Osteoblast (primary cell): ENCODE data around the gene HDAC10. TPM values are rescaled to one million over a fixed set of nuclear protein-coding genes. Genes with fewer than 3 reads are reported as not detected.

Experiments used
- DNase-seq: peaks from one replicate; pipeline ENCODE4 v3.0.0; 2011; ENCODE audit warnings: low spot score, mixed read lengths; ENCODE audit not compliant: insufficient read length; ENCODE audit errors: missing footprints
- H2AFZ ChIP-seq: 2 replicates; pipeline ENCODE4 v1.6.0; 2011; ENCODE audit warnings: mild to moderate bottlenecking, low read length
- H3K27ac ChIP-seq: 2 replicates; pipeline ENCODE4 v1.5.1; 2011; ENCODE audit warnings: mild to moderate bottlenecking, low read depth, low read length, moderate library complexity
- H3K27me3 ChIP-seq: 2 replicates; pipeline ENCODE4 v1.6.0; 2012; ENCODE audit warnings: mild to moderate bottlenecking, control low read depth, inconsistent platforms, low read length, moderate library complexity; ENCODE audit not compliant: insufficient read depth
- H3K36me3 ChIP-seq: 2 replicates; pipeline ENCODE4 v1.5.1; 2011; ENCODE audit warnings: mild to moderate bottlenecking, low read length, control low read depth, moderate library complexity; ENCODE audit not compliant: insufficient read depth
- H3K4me1 ChIP-seq: 2 replicates; pipeline ENCODE4 v1.5.1; 2011; ENCODE audit warnings: mild to moderate bottlenecking, low read length, control low read depth, moderate library complexity; ENCODE audit not compliant: insufficient read depth
- H3K4me2 ChIP-seq: 2 replicates; pipeline ENCODE4 v1.6.0; 2011; ENCODE audit warnings: mild to moderate bottlenecking, low read length; ENCODE audit not compliant: insufficient read depth
- H3K4me3 ChIP-seq: fragments of 200-600 bp; sonication (generic); 3 replicates; pipeline ENCODE4 v1.5.1; 2012; ENCODE audit warnings: mild to moderate bottlenecking, low read length, inconsistent platforms; ENCODE audit not compliant: insufficient read depth
- H3K79me2 ChIP-seq: 2 replicates; pipeline ENCODE4 v1.6.0; 2012; ENCODE audit warnings: mild to moderate bottlenecking, low read length, control low read depth, inconsistent platforms; ENCODE audit not compliant: insufficient read depth
- H3K9me3 ChIP-seq: 2 replicates; pipeline ENCODE4 v1.5.1; 2011; ENCODE audit warnings: low read depth, low read length, control low read depth
- H4K20me1 ChIP-seq: 2 replicates; pipeline ENCODE4 v1.6.0; 2012; ENCODE audit warnings: mild to moderate bottlenecking, low read length, control low read depth; ENCODE audit not compliant: insufficient read depth
- total RNA-seq: library from RNA; depleted of rRNA; stranded (reverse); fragments of >200 nt; gene quantifications from 2 replicates; pipeline ENCODE4 v1.2.3, GENCODE V29; 2012
- TF ChIP-seq, protein P1 (sequence below): IDR thresholded peaks from 2 replicates; pipeline ENCODE4 v1.5.1; 2011; ENCODE audit warnings: mild to moderate bottlenecking, low read depth, low read length, moderate library complexity; ENCODE audit errors: extremely low read depth

Gene HDAC10
- total RNA-seq, 1 donor, result 19.2 TPM

DNA sequence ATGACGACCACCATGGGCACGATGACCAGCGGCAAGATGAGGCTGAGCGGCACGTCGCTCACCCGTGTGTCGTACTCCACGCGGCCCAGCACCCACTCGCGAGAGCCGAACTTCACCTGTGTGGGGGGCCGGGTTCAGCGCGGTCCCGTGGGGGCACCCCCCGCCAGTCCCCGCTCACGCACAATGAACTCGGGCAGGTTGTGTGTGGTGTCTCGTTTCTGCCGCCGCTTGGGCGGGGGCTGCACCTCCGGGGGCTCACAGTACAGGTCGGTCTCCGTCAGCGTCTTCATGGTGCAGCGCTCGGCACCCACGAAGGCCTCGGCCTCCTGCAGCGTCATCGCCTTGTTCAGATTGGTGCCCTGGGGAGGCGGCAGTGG is 30.3 kb upstream of the HDAC10 start:
- Histone ChIP-seq H2AFZ (no peak overlapping the region), H3K9me3 (no peaks in the 10 kb centered on the region), H3K79me2 (peaks cover 42% of the 10 kb centered on the region), H3K27me3 (no peaks in the 10 kb centered on the region), H3K27ac (no peak overlapping the region), H3K36me3 (peaks cover 81% of the 10 kb centered on the region), H3K4me1 (no peaks in the 10 kb centered on the region), H4K20me1 (peaks cover 32% of the 10 kb centered on the region), H3K4me2 (no peak overlapping the region), H3K4me3 (no peak overlapping the region)
- TF ChIP-seq, protein P1, sequence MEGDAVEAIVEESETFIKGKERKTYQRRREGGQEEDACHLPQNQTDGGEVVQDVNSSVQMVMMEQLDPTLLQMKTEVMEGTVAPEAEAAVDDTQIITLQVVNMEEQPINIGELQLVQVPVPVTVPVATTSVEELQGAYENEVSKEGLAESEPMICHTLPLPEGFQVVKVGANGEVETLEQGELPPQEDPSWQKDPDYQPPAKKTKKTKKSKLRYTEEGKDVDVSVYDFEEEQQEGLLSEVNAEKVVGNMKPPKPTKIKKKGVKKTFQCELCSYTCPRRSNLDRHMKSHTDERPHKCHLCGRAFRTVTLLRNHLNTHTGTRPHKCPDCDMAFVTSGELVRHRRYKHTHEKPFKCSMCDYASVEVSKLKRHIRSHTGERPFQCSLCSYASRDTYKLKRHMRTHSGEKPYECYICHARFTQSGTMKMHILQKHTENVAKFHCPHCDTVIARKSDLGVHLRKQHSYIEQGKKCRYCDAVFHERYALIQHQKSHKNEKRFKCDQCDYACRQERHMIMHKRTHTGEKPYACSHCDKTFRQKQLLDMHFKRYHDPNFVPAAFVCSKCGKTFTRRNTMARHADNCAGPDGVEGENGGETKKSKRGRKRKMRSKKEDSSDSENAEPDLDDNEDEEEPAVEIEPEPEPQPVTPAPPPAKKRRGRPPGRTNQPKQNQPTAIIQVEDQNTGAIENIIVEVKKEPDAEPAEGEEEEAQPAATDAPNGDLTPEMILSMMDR, result no peak
- no peak for DNase-seq

GRCh38 chr22:50280708-50281383 is 29.8 kb upstream of the HDAC10 start:
- no peaks in the 10 kb centered on the region for H3K27me3 ChIP-seq
- no peak overlapping the region for H2AFZ ChIP-seq
- peaks cover 81% of the 10 kb centered on the region for H3K36me3 ChIP-seq
- DNase-seq, result no peak
- no peak overlapping the region for H3K4me3 ChIP-seq
- H4K20me1 ChIP-seq, result peaks cover 29% of the 10 kb centered on the region
- no peak overlapping the region for H3K27ac ChIP-seq
- no peak overlapping the region for H3K4me2 ChIP-seq
- no peaks in the 10 kb centered on the region for H3K4me1 ChIP-seq
- TF ChIP-seq, protein P1, result no peak
- H3K9me3 ChIP-seq, result no peaks in the 10 kb centered on the region
- H3K79me2 ChIP-seq, result peaks cover 36% of the 10 kb centered on the region

GRCh38 chr22:50280022-50280707 is 29.1 kb upstream of the HDAC10 start:
- no peak for DNase-seq
- Histone ChIP-seq H3K27me3 (no peaks in the 10 kb centered on the region), H3K4me3 (no peak overlapping the region), H3K36me3 (peaks cover 85% of the 10 kb centered on the region), H3K9me3 (no peaks in the 10 kb centered on the region), H3K79me2 (peaks cover 33% of the 10 kb centered on the region), H3K27ac (no peak overlapping the region), H3K4me2 (no peak overlapping the region), H3K4me1 (no peaks in the 10 kb centered on the region), H4K20me1 (peaks cover 33% of the 10 kb centered on the region), H2AFZ (no peak overlapping the region)
- TF ChIP-seq, protein P1, result no peak

GRCh38 chr22:50278956-50279619 is 28.0 kb upstream of the HDAC10 start:
- Histone ChIP-seq H2AFZ (no peak overlapping the region), H3K9me3 (no peaks in the 10 kb centered on the region), H3K4me1 (no peaks in the 10 kb centered on the region), H4K20me1 (peaks cover 36% of the 10 kb centered on the region), H3K27me3 (no peaks in the 10 kb centered on the region), H3K79me2 (peaks cover 25% of the 10 kb centered on the region), H3K4me2 (no peak overlapping the region), H3K4me3 (no peak overlapping the region), H3K36me3 (peaks cover 83% of the 10 kb centered on the region), H3K27ac (no peak overlapping the region)
- no peak for DNase-seq
- TF ChIP-seq, protein P1, result no peak
